GM12892 (cell line): ENCODE data around the gene P3H2.

Source experiments
- POLR2A ChIP-seq: IDR thresholded peaks from 2 replicates; pipeline ENCODE4 v1.6.1; 2011; ENCODE audit warnings: low read depth, low read length, control low read depth
- POLR2AphosphoS5 ChIP-seq: IDR thresholded peaks from 2 replicates; pipeline ENCODE4 v1.6.1; 2011; ENCODE audit warnings: low read depth, low read length, control low read depth
- TAF1 ChIP-seq: IDR thresholded peaks from 2 replicates; pipeline ENCODE4 v1.6.1; 2011; ENCODE audit warnings: low read depth, mild to moderate bottlenecking, control low read depth, low read length, borderline replicate concordance

DNA sequence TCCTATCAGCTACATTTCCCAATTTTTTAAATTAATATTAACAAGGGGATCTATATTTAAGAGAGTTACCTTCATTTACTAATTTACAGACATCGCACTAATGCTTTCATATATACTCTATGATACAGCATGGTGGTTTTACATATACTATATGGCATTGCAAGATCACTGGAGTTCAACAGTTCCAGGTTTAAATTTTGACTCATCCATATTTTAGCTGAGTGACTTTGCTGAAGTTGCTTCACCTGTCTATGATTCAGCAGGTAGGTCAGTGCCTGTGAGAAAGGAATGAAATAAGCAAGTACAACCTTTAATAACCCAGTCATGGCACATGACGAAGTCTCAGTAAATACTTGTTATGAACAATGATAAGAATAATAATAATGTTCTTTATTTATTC is 211.1 kb downstream of the P3H2 start:
- TF ChIP-seq TAF1: no peak
- TF ChIP-seq POLR2AphosphoS5: no peak
- no peak for TF ChIP-seq POLR2A
